ENCODE data around the gene ARIH2.

DNA sequence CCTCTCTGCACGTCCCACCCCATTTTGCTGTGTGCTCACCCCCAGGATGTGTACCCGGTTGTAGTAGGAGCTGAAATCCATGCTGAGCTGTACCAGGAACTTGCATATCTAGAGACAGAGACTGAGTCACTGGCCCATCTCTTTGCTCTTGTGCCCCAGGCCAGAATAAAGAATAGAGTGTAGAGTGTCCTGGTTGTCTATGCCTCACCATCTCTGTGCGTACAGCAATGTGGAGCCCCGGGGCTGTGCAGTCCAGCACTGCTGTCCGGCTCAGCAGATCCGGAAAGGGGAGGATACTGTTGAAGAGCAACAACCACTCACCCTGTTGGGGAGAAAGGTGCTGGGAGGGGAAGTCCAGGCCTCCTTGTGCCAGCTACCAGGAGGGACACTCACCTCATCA is 97.1 kb downstream of the ARIH2 start:
- TF ChIP-seq, protein P1, sequence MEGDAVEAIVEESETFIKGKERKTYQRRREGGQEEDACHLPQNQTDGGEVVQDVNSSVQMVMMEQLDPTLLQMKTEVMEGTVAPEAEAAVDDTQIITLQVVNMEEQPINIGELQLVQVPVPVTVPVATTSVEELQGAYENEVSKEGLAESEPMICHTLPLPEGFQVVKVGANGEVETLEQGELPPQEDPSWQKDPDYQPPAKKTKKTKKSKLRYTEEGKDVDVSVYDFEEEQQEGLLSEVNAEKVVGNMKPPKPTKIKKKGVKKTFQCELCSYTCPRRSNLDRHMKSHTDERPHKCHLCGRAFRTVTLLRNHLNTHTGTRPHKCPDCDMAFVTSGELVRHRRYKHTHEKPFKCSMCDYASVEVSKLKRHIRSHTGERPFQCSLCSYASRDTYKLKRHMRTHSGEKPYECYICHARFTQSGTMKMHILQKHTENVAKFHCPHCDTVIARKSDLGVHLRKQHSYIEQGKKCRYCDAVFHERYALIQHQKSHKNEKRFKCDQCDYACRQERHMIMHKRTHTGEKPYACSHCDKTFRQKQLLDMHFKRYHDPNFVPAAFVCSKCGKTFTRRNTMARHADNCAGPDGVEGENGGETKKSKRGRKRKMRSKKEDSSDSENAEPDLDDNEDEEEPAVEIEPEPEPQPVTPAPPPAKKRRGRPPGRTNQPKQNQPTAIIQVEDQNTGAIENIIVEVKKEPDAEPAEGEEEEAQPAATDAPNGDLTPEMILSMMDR (conservative IDR thresholded peaks at IDR 0.05; ENCODE audit: low read depth, low read length), result no peak
- no peak for TF ChIP-seq EZH2 (IDR thresholded peaks at IDR 0.05; ENCODE audit: borderline replicate concordance, low read depth, low read length, poor library complexity, severe bottlenecking)
